BLaER1 treated with 17β-estradiol and CSF1 and Interleukin-3, amounts not matched to agents 10 nM and 100 nM (cell line): ENCODE measurements around the gene HRAS.

Experiments
- H3K27ac ChIP-seq, 11 experiments: shearing (Covaris generic); formaldehyde crosslinking; 2 replicates each; pipeline ENCODE4 v1.8.1; 2022
- H3K27me3 ChIP-seq, 11 experiments: shearing (Covaris generic); formaldehyde crosslinking; 2 replicates each; pipeline ENCODE4 v1.8.1; 2022
- H3K36me3 ChIP-seq, 11 experiments: shearing (Covaris generic); formaldehyde crosslinking; 2 replicates each; pipeline ENCODE4 v1.8.1; 2022
- H3K4me1 ChIP-seq, 10 experiments: shearing (Covaris generic); formaldehyde crosslinking; 2 replicates each; pipeline ENCODE4 v1.8.1; 2022
- H3K4me2 ChIP-seq, 11 experiments: shearing (Covaris generic); formaldehyde crosslinking; 2 replicates each; pipeline ENCODE4 v1.8.1; 2022
- H3K4me3 ChIP-seq, 10 experiments: shearing (Covaris generic); formaldehyde crosslinking; 2 replicates each; pipeline ENCODE4 v1.8.1; 2022
- H3K9ac ChIP-seq, 11 experiments: shearing (Covaris generic); formaldehyde crosslinking; 2 replicates each; pipeline ENCODE4 v1.8.1; 2022
- H3K9me3 ChIP-seq, 11 experiments: shearing (Covaris generic); formaldehyde crosslinking; replicated peaks in 1 of 11; 2 replicates each; pipeline ENCODE4 v1.8.1; 2022
- H4K20me1 ChIP-seq, 11 experiments: shearing (Covaris generic); formaldehyde crosslinking; 2 replicates each; pipeline ENCODE4 v1.8.1; 2022
- Cebpa-rat ChIP-seq, 11 experiments: shearing (Covaris generic); IDR thresholded peaks; 2 replicates each; pipeline ENCODE4 v1.8.1; 2022

HRAS gene

GRCh38 chr11:558503-558902 is 23.1 kb upstream of the HRAS start:
- Histone ChIP-seq H3K4me2 (no peak overlapping the region), H3K4me1 (peaks cover 30 to 63% (median 49%) of the 10 kb centered on the region in 10 experiments), H4K20me1 (peaks cover 6 to 68% (median 49%) of the 10 kb centered on the region in 11 experiments; a peak in 21 of 22 replicates), H3K4me3 (no peak overlapping the region), H3K36me3 (peaks cover 0 to 13% (median 0%) of the 10 kb centered on the region in 11 experiments; a peak in 5 of 22 replicates), H3K27ac (no peak overlapping the region), H3K9me3 (no peaks in the 10 kb centered on the region), H3K27me3 (peaks cover 48 to 64% (median 52%) of the 10 kb centered on the region in 11 experiments), H3K9ac (no peak overlapping the region)
- TF ChIP-seq Cebpa-rat (IDR thresholded peaks at IDR 0.05) = no peak

GRCh38 chr11:557328-558132 is 22.2 kb upstream of the HRAS start:
- H3K4me1 ChIP-seq = peaks cover 30 to 70% (median 49%) of the 10 kb centered on the region in 10 experiments

GRCh38 chr11:556662-557256 is 21.4 kb upstream of the HRAS start:
- Histone ChIP-seq H3K9me3 (no peaks in the 10 kb centered on the region), H4K20me1 (peaks cover 0 to 61% (median 33%) of the 10 kb centered on the region in 11 experiments; a peak in 20 of 22 replicates), H3K4me2 (peak overlapping the region in 10 of 11 experiments; percentile 75 to 99 (median 96); a peak in 18 of 22 replicates), H3K4me1 (peaks cover 26 to 63% (median 45%) of the 10 kb centered on the region in 10 experiments), H3K27ac (no peak overlapping the region), H3K36me3 (no peaks in the 10 kb centered on the region), H3K27me3 (peaks cover 48 to 67% (median 52%) of the 10 kb centered on the region in 11 experiments), H3K4me3 (peak overlapping the region in 7 of 10 experiments; percentile 48 to 66 (median 53); a peak in 6 of 20 replicates), H3K9ac (peak overlapping the region in 3 of 11 experiments; percentile 2 to 65 (median 48); a peak in 3 of 22 replicates)
- no peak for TF ChIP-seq Cebpa-rat (IDR thresholded peaks at IDR 0.05)

More at GRCh38 chr11:557328-558132, 22.2 kb upstream of the HRAS start:
- Histone ChIP-seq H3K9me3 (no peaks in the 10 kb centered on the region), H4K20me1 (peaks cover 0 to 64% (median 40%) of the 10 kb centered on the region in 11 experiments; a peak in 21 of 22 replicates), H3K4me2 (0 out of 22 replicates have a peak overlapping the region, but pooled peaks of 1 of the 11 experiments have one; percentile 96), H3K27me3 (peaks cover 48 to 67% (median 52%) of the 10 kb centered on the region in 11 experiments), H3K27ac (no peak overlapping the region), H3K36me3 (peaks cover 0 to 5% (median 0%) of the 10 kb centered on the region in 11 experiments; a peak in 3 of 22 replicates), H3K4me3 (no peak overlapping the region), H3K9ac (no peak overlapping the region)
- no peak for TF ChIP-seq Cebpa-rat (IDR thresholded peaks at IDR 0.05)

GRCh38 chr11:555780-556661 is 20.6 kb upstream of the HRAS start:
- H3K4me3 ChIP-seq = peak overlapping the region; percentile 40 to 66 (median 50); a peak in 17 of 20 replicates
- peak overlapping the region; percentile 75 to 99 (median 95) for H3K4me2 ChIP-seq
- H4K20me1 ChIP-seq = peaks cover 0 to 59% (median 28%) of the 10 kb centered on the region in 11 experiments; a peak in 17 of 22 replicates
- no peak overlapping the region for H3K27ac ChIP-seq
- peak overlapping the region in 4 of 11 experiments; percentile 39 to 69 (median 65); a peak in 6 of 22 replicates for H3K9ac ChIP-seq
- H3K36me3 ChIP-seq = no peaks in the 10 kb centered on the region
- H3K27me3 ChIP-seq = peaks cover 48 to 67% (median 52%) of the 10 kb centered on the region in 11 experiments
- no peaks in the 10 kb centered on the region for H3K9me3 ChIP-seq
- peaks cover 21 to 57% (median 40%) of the 10 kb centered on the region in 10 experiments; a peak in 18 of 20 replicates for H3K4me1 ChIP-seq
- no peak for TF ChIP-seq Cebpa-rat (IDR thresholded peaks at IDR 0.05)

GRCh38 chr11:555227-555779 is 19.9 kb upstream of the HRAS start:
- Histone ChIP-seq H3K4me1 (peaks cover 20 to 55% (median 38%) of the 10 kb centered on the region in 10 experiments; a peak in 18 of 20 replicates), H3K36me3 (no peaks in the 10 kb centered on the region; a peak in 1 of 22 replicates), H4K20me1 (peaks cover 0 to 59% (median 28%) of the 10 kb centered on the region in 11 experiments; a peak in 17 of 22 replicates), H3K27ac (no peak overlapping the region), H3K27me3 (peaks cover 48 to 67% (median 52%) of the 10 kb centered on the region in 11 experiments), H3K4me3 (peak overlapping the region; percentile 40 to 66 (median 50)), H3K9ac (peak overlapping the region in 5 of 11 experiments; percentile 39 to 69 (median 65); a peak in 9 of 22 replicates), H3K4me2 (peak overlapping the region; percentile 75 to 99 (median 95)), H3K9me3 (no peaks in the 10 kb centered on the region)
- TF ChIP-seq Cebpa-rat (IDR thresholded peaks at IDR 0.05) = no peak

- TF ChIP-seq Cebpa-rat (IDR thresholded peaks at IDR 0.05) = no peak
- Histone ChIP-seq H3K36me3 (no peaks in the 10 kb centered on the region; a peak in 1 of 22 replicates), H4K20me1 (peaks cover 0 to 59% (median 28%) of the 10 kb centered on the region in 11 experiments; a peak in 17 of 22 replicates), H3K4me2 (peak overlapping the region; percentile 67 to 99 (median 95)), H3K9ac (peak overlapping the region in 1 of 11 experiments; percentile 37; a peak in 1 of 22 replicates), H3K9me3 (no peaks in the 10 kb centered on the region), H3K4me1 (peaks cover 14 to 48% (median 31%) of the 10 kb centered on the region in 10 experiments; a peak in 17 of 20 replicates), H3K27ac (no peak overlapping the region), H3K4me3 (peak overlapping the region in 5 of 10 experiments; percentile 28 to 60 (median 47); a peak in 4 of 20 replicates), H3K27me3 (peaks cover 45 to 65% (median 46%) of the 10 kb centered on the region in 11 experiments)
Measured at GRCh38 chr11:554428-555226, 19.3 kb upstream of the HRAS start.

GRCh38 chr11:553988-554340 is 18.6 kb upstream of the HRAS start:
- no peaks in the 10 kb centered on the region; a peak in 1 of 22 replicates for H3K36me3 ChIP-seq
- peaks cover 39 to 58% (median 39%) of the 10 kb centered on the region in 11 experiments for H3K27me3 ChIP-seq
- H3K9ac ChIP-seq = no peak overlapping the region; a peak in 1 of 22 replicates
- no peaks in the 10 kb centered on the region for H3K9me3 ChIP-seq
- peaks cover 14 to 51% (median 30%) of the 10 kb centered on the region in 10 experiments; a peak in 17 of 20 replicates for H3K4me1 ChIP-seq
- peaks cover 0 to 59% (median 28%) of the 10 kb centered on the region in 11 experiments; a peak in 17 of 22 replicates for H4K20me1 ChIP-seq
- H3K4me2 ChIP-seq = peak overlapping the region in 10 of 11 experiments; percentile 56 to 83 (median 70); a peak in 16 of 22 replicates
- TF ChIP-seq Cebpa-rat (IDR thresholded peaks at IDR 0.05) = no peak
- H3K27ac ChIP-seq = no peak overlapping the region
- H3K4me3 ChIP-seq = no peak overlapping the region
